Heart left ventricle (tissue), 16 donors: ENCODE measurements around the gene ASH1L. TPM values are rescaled to one million over a fixed set of nuclear protein-coding genes. Genes with fewer than 3 reads are reported as not detected.

Source experiments
- ATAC-seq, 4 donors: fragments of 200-7000 bp; cut with Tn5 transposase; one replicate each; pipeline ENCODE4 v1.9.1; 2020 to 2022; ENCODE audit warnings: moderate library complexity in 4 of 4, mild to moderate bottlenecking in 3 of 4, moderate number of reproducible peaks in 1 of 4
- DNase-seq, 5 donors: peaks; one replicate each; pipeline ENCODE4 v3.0.0-alpha.2; 2020
- H3K27ac ChIP-seq, 12 donors: fragments of 200-600 bp; sonication (generic) in 4 of 12; one replicate each; pipeline versions ENCODE4 v1.5.0 to v1.8.0; 2016 to 2022; ENCODE audit warnings: mild to moderate bottlenecking in 2 of 12
- H3K27me3 ChIP-seq, 9 donors: fragments of 200-600 bp; sonication (generic) in 2 of 9; one replicate each; pipeline versions ENCODE4 v1.5.1 to v1.8.0; 2016 to 2022; ENCODE audit warnings: mild to moderate bottlenecking in 3 of 9
- H3K36me3 ChIP-seq, 9 donors: fragments of 200-600 bp; sonication (generic) in 2 of 9; one replicate each; pipeline versions ENCODE4 v1.5.0 to v1.8.0; 2018 to 2022; ENCODE audit warnings: mild to moderate bottlenecking in 2 of 9
- H3K4me1 ChIP-seq, 12 donors: fragments of 200-600 bp; sonication (generic) in 4 of 12; one replicate each; pipeline versions ENCODE4 v1.5.0 to v1.8.0; 2016 to 2022; ENCODE audit warnings: mild to moderate bottlenecking in 3 of 12
- H3K4me3 ChIP-seq, 12 donors: fragments of 200-600 bp; sonication (generic) in 4 of 12; one replicate each; pipeline versions ENCODE4 v1.5.0 to v1.8.0; 2017 to 2022; ENCODE audit warnings: mild to moderate bottlenecking in 9 of 12, moderate library complexity in 4 of 12
- H3K9me3 ChIP-seq, 12 donors: fragments of 200-600 bp; sonication (generic) in 4 of 12; one replicate each; pipeline versions ENCODE4 v1.5.0 to v1.8.0; 2016 to 2022; ENCODE audit warnings: mild to moderate bottlenecking in 1 of 12
- POLR2A ChIP-seq, 2 donors: fragments of 450-650 bp; IDR thresholded peaks; one replicate each; pipeline ENCODE4 v1.6.1; 2017; ENCODE audit warnings: antibody characterized with exemption in 2 of 2, mild to moderate bottlenecking in 2 of 2, moderate library complexity in 2 of 2
- WGBS, 4 donors: extraction: QIAGEN DNeasy Blood & Tissue Kit in 2 of 4; methylation state at CpG; one replicate each; pipeline versions ENCODE4 v1.1.5 to v1.1.7; 2013 to 2018; 5-methylcytosine and 5-hydroxymethylcytosine counted together
- intact Hi-C, 10 donors: fragments of 100-400 bp; cut with DNase I; formaldehyde crosslinking; loops; one replicate each; pipeline versions ENCODE4 v1.11.1 to v1.14.2; 2022
- polyA plus RNA-seq, 2 donors: library from polyadenylated mRNA; stranded (reverse); fragments of 200-250 nt; gene quantifications; one replicate each; pipeline ENCODE4 v1.2.3, GENCODE V29; 2013
- total RNA-seq, 9 donors: library from RNA; depleted of rRNA in 2 of 9; stranded (reverse); fragments of >200 nt in 2 of 9; fragmentation: NEBNext Ultra II Directional in 3 of 9; extraction: Animal tissue kit (Norgen Biotek cat#: 25700) in 3 of 9; gene quantifications; one replicate each; pipeline versions ENCODE4 v1.1.0 to v1.2.4, GENCODE V29; 2016 to 2023
- TF ChIP-seq, protein P1 (sequence below), 12 donors: fragments of 200-600 bp; sonication (generic) in 4 of 12; IDR thresholded peaks; one replicate each; pipeline versions ENCODE4 v1.5.0 to v1.8.0; 2018 to 2022; ENCODE audit warnings: antibody characterized with exemption in 12 of 12, mild to moderate bottlenecking in 5 of 12
- donor health status: ischemic (EF 13 %, LVEDD 7.1; RV severe dilation, severe dysfunction).
- donor health status: healthy with polysubstance abuse.
- donor health status: DM: no; HTN: yes; CAD: no.
- donor health status: DM: no; HTN: no; CAD: no.
- donor health status: ischemic (EF 25% LVEDD 6.9; RV normal size, moderate dysfunction).
- donor health status: ischemic (EF 25% LVEDD 5.7; RV mildly dilated, moderate dysfunction).
- donor health status: healthy.
- donor health status: DM: yes; HTN: yes; CAD: no.
- donor health status: ischemic (EF 35%, LVEDD 5.7; RV mildly dilated, moderate dysfunction).
- donor health status: nonischemic (EF 11% LVEDD 7.7; RV severe dilation, severe dysfunction).
- donor health status: DM: yes; HTN: yes; CAD: no.
- donor health status: PGD.
- donor health status: ischemic (EF 29% LVEDD 5.4; RV normal size, mild dysfunction).
- donor health status: nonischemic (EF 23%, LVEDD 6.1; RV moderate dilation, normal function).

The ASH1L gene
- total and polyA plus RNA-seq, 11 donors = 9.3 to 56.0 (median 43.7) TPM

DNA sequence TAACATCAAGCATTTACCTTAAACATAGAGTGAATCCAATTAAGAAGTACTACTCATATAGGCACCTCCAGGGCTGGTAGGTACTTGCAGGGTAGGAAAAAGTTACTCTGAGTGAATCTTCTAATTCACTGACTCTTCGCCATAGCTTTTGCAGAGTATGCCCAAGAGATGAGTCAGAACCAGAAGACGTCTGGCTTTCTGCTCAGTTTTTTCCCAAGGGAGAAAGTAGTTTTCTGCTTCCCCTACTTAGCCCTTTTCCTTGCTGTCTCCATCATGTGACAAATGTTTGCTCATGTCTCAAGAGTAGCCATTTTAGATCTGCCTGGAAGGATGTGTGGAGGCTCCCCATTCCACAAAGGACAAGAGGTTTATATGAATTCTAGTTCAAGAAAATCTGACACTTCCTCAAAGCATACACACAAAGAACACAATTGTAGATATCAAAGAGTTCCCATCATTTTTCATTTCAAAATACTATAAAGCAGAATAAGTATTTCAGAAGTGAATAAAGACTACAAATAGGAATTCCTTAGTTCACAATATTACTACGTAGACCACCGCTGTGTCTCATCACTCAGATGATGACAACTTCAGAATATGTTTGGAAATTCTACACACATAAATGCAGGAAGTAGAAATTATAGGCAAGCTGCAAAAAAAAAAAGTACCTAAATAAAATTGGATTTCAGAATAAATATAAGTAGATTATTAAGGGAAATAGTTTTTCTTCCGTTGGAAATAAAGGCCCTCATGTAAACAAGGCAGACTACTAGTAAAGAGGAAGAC lies 98.5 kb downstream of the ASH1L start:
- TF ChIP-seq POLR2A (IDR thresholded peaks at IDR 0.05) = no peak
- TF ChIP-seq, protein P1, sequence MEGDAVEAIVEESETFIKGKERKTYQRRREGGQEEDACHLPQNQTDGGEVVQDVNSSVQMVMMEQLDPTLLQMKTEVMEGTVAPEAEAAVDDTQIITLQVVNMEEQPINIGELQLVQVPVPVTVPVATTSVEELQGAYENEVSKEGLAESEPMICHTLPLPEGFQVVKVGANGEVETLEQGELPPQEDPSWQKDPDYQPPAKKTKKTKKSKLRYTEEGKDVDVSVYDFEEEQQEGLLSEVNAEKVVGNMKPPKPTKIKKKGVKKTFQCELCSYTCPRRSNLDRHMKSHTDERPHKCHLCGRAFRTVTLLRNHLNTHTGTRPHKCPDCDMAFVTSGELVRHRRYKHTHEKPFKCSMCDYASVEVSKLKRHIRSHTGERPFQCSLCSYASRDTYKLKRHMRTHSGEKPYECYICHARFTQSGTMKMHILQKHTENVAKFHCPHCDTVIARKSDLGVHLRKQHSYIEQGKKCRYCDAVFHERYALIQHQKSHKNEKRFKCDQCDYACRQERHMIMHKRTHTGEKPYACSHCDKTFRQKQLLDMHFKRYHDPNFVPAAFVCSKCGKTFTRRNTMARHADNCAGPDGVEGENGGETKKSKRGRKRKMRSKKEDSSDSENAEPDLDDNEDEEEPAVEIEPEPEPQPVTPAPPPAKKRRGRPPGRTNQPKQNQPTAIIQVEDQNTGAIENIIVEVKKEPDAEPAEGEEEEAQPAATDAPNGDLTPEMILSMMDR (IDR thresholded peaks at IDR 0.05) = no peak
- 80 to 83% (median 81%) methylated on average over 5 of the region's 5 CpGs for WGBS, 4 donors
- intact Hi-C loops = loop anchor here in 1 of 10 donors (5.0 kb wide), 1 partner anchor 43 kb away; no protein-coding TSS in a partner anchor
- peaks cover 0 to 32% (median 13%) of the 10 kb centered on the region in 12 donors for H3K4me1 ChIP-seq
- no peaks in the 10 kb centered on the region for H3K27me3 ChIP-seq
- no peaks in the 10 kb centered on the region for H3K9me3 ChIP-seq
- ATAC-seq (peak in 2 of 4 donors; percentile 16 to 65), DNase-seq (no peak)
- H3K4me3 ChIP-seq = no peak overlapping the region
- H3K27ac ChIP-seq = no peak overlapping the region
- H3K36me3 ChIP-seq = peaks cover 0 to 26% (median 5%) of the 10 kb centered on the region in 9 donors

DNA sequence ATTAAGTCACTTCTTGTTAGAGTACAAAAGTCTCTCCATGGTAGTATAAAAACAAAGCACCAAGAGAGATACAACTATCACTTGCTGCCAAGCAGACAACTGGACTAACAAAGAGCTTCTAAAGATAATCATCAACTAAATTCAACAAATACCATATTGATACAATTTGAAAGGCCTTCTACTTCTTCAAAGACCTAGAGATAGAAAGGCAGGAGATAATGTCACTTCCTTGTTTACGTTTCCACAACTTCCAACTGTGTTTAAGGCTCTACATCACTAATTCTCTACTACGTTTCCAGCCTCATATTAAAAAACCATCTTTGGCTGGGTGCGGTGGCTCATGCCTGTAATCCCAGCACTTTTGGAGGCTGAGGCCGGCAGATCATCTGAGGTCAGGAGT lies 104.5 kb downstream of the ASH1L start:
- no peak for DNase-seq
- no peak for TF ChIP-seq POLR2A (IDR thresholded peaks at IDR 0.05)
- no peak overlapping the region for H3K4me3 ChIP-seq
- intact Hi-C loops = no loop called here
- peaks cover 0 to 25% (median 11%) of the 10 kb centered on the region in 12 donors for H3K4me1 ChIP-seq
- no peaks in the 10 kb centered on the region for H3K9me3 ChIP-seq
- no peak overlapping the region for H3K27ac ChIP-seq
- H3K36me3 ChIP-seq = peaks cover 0 to 51% (median 28%) of the 10 kb centered on the region in 9 donors
- WGBS, 4 donors = 84 to 98% (median 93%) methylated on average over 4 of the region's 4 CpGs
- ATAC-seq = no peak
- no peaks in the 10 kb centered on the region for H3K27me3 ChIP-seq

DNA sequence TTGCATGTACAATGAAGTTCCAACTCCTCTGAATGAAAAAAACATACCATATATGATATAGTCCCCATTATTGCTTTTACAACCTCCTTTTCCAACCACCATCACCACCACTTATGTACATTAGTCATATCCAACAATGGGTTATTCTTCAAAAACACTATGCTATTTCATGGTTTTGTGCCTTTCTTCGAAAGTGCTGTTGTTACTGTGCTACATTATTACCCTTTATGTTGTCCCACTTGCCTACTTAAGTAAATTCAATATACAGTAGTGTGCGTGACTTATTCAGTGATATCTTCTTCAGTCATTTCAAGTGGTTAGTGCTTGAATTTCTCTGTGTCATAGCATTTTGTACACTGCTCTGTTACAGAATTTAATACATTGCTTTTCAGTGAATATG lies 105.3 kb downstream of the ASH1L start:
- no peaks in the 10 kb centered on the region for H3K9me3 ChIP-seq
- H3K4me3 ChIP-seq = no peak overlapping the region
- no peak for ATAC-seq
- DNase-seq = no peak
- peaks cover 0 to 19% (median 11%) of the 10 kb centered on the region in 12 donors for H3K4me1 ChIP-seq
- intact Hi-C loops = no loop called here
- no peaks in the 10 kb centered on the region for H3K27me3 ChIP-seq
- H3K36me3 ChIP-seq = peaks cover 0 to 51% (median 35%) of the 10 kb centered on the region in 9 donors
- 93 to 99% (median 96%) methylated on average over 2 of the region's 2 CpGs for WGBS, 4 donors
- TF ChIP-seq, protein P1 (IDR thresholded peaks at IDR 0.05) = no peak
- TF ChIP-seq POLR2A (IDR thresholded peaks at IDR 0.05) = no peak
- H3K27ac ChIP-seq = no peak overlapping the region

DNA sequence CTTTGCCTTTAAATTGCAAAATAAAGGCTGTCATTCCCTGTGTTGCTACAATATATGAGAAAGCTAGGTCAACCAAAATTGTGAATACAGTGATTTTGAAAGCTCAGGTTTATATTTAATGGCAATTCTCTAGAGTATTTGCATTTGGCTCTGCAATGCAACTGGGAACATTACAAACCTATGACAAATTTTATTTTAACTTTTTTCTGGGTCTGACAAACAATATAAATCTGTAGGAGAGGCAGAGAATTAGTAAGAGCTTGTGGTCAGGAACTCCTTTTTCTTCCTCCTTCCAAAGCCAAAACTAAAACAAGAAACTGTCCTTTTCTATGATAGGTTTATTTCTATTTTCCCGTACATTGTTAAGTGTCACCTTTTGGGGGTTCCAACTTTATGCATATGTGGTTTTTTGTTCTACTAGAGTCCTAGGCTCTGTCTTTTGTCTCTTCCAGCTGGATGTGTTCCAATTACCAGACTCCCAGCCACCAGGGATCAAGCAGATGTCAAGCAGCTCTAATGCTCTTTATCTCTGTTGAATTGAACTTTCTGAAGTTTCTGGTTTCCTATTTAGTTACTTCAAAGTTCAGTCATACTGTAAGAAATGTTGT lies 106.9 kb downstream of the ASH1L start:
- intact Hi-C loops = no loop called here
- ATAC-seq = peak in 3 of 4 donors; percentile 67 to 70 (median 70)
- Histone ChIP-seq H3K36me3 (peaks cover 0 to 63% (median 35%) of the 10 kb centered on the region in 9 donors), H3K4me1 (peaks cover 0 to 19% (median 11%) of the 10 kb centered on the region in 12 donors), H3K27me3 (no peaks in the 10 kb centered on the region), H3K4me3 (no peak overlapping the region), H3K27ac (peak overlapping the region in 2 of 12 donors; percentile 11 to 28), H3K9me3 (no peaks in the 10 kb centered on the region)
- 15 to 28% (median 24%) methylated on average over 1 of the region's 1 CpG for WGBS, 4 donors
- peak in 1 of 5 donors; percentile 22 for DNase-seq
- no peak for TF ChIP-seq POLR2A (IDR thresholded peaks at IDR 0.05)
- TF ChIP-seq, protein P1 (IDR thresholded peaks at IDR 0.05) = no peak
